Measurements from ENCODE around the gene ARF3. TPM values are rescaled to one million over a fixed set of nuclear protein-coding genes. Genes with fewer than 3 reads are reported as not detected.

The ARF3 gene
- total RNA-seq, 1 donor from 2014 or later, result 101 TPM

- H3K27me3 ChIP-seq (ENCODE audit: control insufficient read depth, insufficient read depth, low read length), result no peaks in the 10 kb centered on the region
- H3K36me3 ChIP-seq (ENCODE audit: control insufficient read depth, insufficient read depth, low read length), result peaks cover 3% of the 10 kb centered on the region
- H3K4me3 ChIP-seq (ENCODE audit: low read depth, low read length), result no peak overlapping the region
- TF ChIP-seq CTCF (IDR thresholded peaks at IDR 0.05; ENCODE audit: insufficient read depth, low read length, poor library complexity, severe bottlenecking), result no peak
- DNase-seq (ENCODE audit: low read depth), result no peak
These were observed 26.8 kb downstream of the ARF3 start for GRCh38 chr12:48930475-48930874.

- H3K27me3 ChIP-seq (ENCODE audit: control insufficient read depth, insufficient read depth, low read length), result no peaks in the 10 kb centered on the region
- no peak overlapping the region for H3K4me3 ChIP-seq (ENCODE audit: low read depth, low read length)
- no peak for DNase-seq (ENCODE audit: low read depth)
- TF ChIP-seq CTCF (IDR thresholded peaks at IDR 0.05; ENCODE audit: insufficient read depth, low read length, poor library complexity, severe bottlenecking), result no peak
- H3K36me3 ChIP-seq (ENCODE audit: control insufficient read depth, insufficient read depth, low read length), result peaks cover 3% of the 10 kb centered on the region
These were observed 27.7 kb downstream of the ARF3 start for GRCh38 chr12:48929551-48929950.

GRCh38 chr12:48927261-48927660, 30.0 kb downstream of the ARF3 start:
- Histone ChIP-seq H3K27me3 (ENCODE audit: control insufficient read depth, insufficient read depth, low read length) (no peaks in the 10 kb centered on the region), H3K4me3 (ENCODE audit: low read depth, low read length) (no peak overlapping the region), H3K36me3 (ENCODE audit: control insufficient read depth, insufficient read depth, low read length) (peaks cover 2% of the 10 kb centered on the region)
- no peak for TF ChIP-seq CTCF (IDR thresholded peaks at IDR 0.05; ENCODE audit: insufficient read depth, low read length, poor library complexity, severe bottlenecking)
- DNase-seq (ENCODE audit: low read depth), result no peak

- Histone ChIP-seq H3K36me3 (ENCODE audit: control insufficient read depth, insufficient read depth, low read length) (no peaks in the 10 kb centered on the region), H3K27me3 (ENCODE audit: control insufficient read depth, insufficient read depth, low read length) (no peaks in the 10 kb centered on the region), H3K4me3 (ENCODE audit: low read depth, low read length) (peak within 1 kb of the TSS; percentile 73)
- TF ChIP-seq CTCF (IDR thresholded peaks at IDR 0.05; ENCODE audit: insufficient read depth, low read length, poor library complexity, severe bottlenecking), result no peak
- DNase-seq (ENCODE audit: low read depth), result no peak
These were observed 31.8 kb downstream of the ARF3 start, which contains the start of gene FKBP11 for GRCh38 chr12:48925304-48926011. Gene FKBP11, minus strand, starts transcription at chr12:48925492. Its CDS starts 64 bp downstream, at chr12:48925428.

- no peak for DNase-seq (ENCODE audit: low read depth)
- H3K36me3 ChIP-seq (ENCODE audit: control insufficient read depth, insufficient read depth, low read length), result no peaks in the 10 kb centered on the region
These were observed 32.5 kb downstream of the ARF3 start for GRCh38 chr12:48924617-48925303.

More at GRCh38 chr12:48924617-48925303, 32.5 kb downstream of the ARF3 start:
- Histone ChIP-seq H3K27me3 (ENCODE audit: control insufficient read depth, insufficient read depth, low read length) (no peaks in the 10 kb centered on the region), H3K4me3 (ENCODE audit: low read depth, low read length) (peak overlapping the region; percentile 73)
- peak; percentile 79 for TF ChIP-seq CTCF (IDR thresholded peaks at IDR 0.05; ENCODE audit: insufficient read depth, low read length, poor library complexity, severe bottlenecking)

Data from kidney epithelial cell (primary cell).